ENCODE results near the gene DPCD. TPM values are rescaled to one million over a fixed set of nuclear protein-coding genes. Genes with fewer than 3 reads are reported as not detected.

DPCD gene
- total and polyA plus RNA-seq, 10 donors, result 3.2 to 9.6 (median 4.5) TPM

DNA sequence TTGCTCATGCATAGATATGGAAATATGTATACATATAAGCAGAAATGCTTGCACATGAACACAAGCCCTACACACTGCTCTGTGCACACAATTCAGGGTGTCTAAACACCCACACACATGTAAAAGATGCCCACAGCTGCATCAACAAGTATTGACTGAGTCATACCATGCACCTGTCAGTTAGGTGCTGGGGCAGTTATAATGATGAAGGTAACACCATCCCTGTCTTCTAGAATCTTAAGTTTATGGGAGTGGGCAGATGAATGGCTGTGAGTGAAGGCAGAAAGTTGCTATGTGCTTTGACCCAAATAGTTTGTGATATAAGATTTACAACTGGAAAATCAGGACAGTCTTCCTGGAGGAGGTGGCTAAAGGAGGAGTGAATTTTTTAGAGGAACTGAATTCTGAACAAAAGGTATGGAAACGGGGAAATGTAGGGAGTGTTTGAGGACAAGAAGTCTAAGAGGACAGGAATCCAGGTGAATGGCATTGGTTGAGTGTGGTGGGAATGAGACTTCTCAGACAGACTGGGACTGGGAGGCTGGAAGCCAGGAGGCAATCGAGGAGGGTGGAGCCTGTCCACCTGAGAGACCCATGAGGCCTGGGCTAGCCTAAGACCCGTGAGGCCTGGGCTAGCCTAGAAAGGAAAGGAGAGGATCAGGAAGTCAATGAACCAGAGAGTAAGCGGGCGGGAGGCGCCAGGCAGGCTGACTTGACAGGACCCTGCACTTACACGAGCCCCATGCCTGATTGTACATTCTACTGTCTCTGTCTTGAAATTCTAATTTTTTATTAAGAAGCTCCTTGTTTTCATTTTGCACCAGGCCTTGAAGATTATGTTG lies 20.7 kb upstream of the DPCD start:
- H3K27ac ChIP-seq, result no peak overlapping the region
- intact Hi-C loops (cut with DNase I; ENCODE audit: low total_unique reads), result no loop called here
- WGBS, 5 donors, result 66 to 71% (median 68%) methylated on average over 7 of the region's 7 CpGs
- no peak overlapping the region for H3K4me3 ChIP-seq
- TF ChIP-seq POLR2A (IDR thresholded peaks at IDR 0.05) (no peak), POLR2AphosphoS5 (IDR thresholded peaks at IDR 0.05) (no peak)
- TF ChIP-seq, protein P1, sequence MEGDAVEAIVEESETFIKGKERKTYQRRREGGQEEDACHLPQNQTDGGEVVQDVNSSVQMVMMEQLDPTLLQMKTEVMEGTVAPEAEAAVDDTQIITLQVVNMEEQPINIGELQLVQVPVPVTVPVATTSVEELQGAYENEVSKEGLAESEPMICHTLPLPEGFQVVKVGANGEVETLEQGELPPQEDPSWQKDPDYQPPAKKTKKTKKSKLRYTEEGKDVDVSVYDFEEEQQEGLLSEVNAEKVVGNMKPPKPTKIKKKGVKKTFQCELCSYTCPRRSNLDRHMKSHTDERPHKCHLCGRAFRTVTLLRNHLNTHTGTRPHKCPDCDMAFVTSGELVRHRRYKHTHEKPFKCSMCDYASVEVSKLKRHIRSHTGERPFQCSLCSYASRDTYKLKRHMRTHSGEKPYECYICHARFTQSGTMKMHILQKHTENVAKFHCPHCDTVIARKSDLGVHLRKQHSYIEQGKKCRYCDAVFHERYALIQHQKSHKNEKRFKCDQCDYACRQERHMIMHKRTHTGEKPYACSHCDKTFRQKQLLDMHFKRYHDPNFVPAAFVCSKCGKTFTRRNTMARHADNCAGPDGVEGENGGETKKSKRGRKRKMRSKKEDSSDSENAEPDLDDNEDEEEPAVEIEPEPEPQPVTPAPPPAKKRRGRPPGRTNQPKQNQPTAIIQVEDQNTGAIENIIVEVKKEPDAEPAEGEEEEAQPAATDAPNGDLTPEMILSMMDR (IDR thresholded peaks at IDR 0.05 in 8 of 11, conservative IDR thresholded peaks at IDR 0.05 in 3 of 11), result no peak
- peaks cover 0 to under 1% (median 0%) of the 10 kb centered on the region in 8 donors for H3K9me3 ChIP-seq
- peaks cover 2 to 79% (median 39%) of the 10 kb centered on the region in 7 donors for H3K27me3 ChIP-seq (replicated peaks in 1 of 7)
- peaks cover 15 to 38% (median 29%) of the 10 kb centered on the region in 6 donors for H3K4me1 ChIP-seq
- H3K36me3 ChIP-seq, result no peaks in the 10 kb centered on the region
- DNase-seq, result no peak

DNA sequence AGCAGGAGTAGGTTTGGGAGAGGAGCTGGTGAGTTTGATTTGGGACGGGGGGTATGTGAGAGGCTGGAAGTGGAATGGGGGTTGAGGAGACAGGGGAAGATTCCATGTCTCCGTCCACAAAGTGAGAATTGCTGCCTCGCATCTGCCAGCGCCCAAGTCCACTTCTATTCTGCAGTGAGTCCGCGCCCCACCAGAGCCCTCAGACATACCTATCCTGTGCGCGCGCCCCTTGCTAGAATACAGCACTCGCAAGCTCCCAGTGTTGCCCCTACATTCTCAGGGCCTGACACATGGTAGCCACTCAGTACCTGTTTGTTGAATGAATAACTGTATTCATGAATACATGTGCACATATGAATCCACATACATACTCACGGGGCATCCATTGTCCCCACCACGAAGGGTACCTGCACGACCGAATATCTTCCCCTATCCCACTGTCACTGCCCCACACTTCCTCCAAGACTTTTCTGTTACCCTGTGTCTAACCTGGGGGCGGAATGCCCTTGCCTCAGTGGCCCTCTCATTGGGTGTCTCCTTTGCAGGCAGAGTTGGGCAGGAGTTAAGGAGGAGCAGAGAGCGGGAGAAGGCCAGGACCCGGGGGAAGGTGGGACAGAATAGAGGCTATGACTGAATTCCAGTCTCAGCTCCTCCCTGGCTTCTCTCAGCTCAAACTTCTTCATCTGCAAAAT lies 19.9 kb upstream of the DPCD start:
- no peak overlapping the region for H3K27ac ChIP-seq
- no peak for TF ChIP-seq POLR2A (IDR thresholded peaks at IDR 0.05)
- TF ChIP-seq, protein P1 (IDR thresholded peaks at IDR 0.05 in 8 of 11, conservative IDR thresholded peaks at IDR 0.05 in 3 of 11), result no peak
- TF ChIP-seq POLR2AphosphoS5 (IDR thresholded peaks at IDR 0.05), result no peak
- no peak for DNase-seq
- WGBS, 5 donors, result 85 to 91% (median 90%) methylated on average over 17 of the region's 17 CpGs
- no peaks in the 10 kb centered on the region for H3K36me3 ChIP-seq
- H3K9me3 ChIP-seq, result peaks cover 0 to 8% (median 3%) of the 10 kb centered on the region in 8 donors
- peaks cover 15 to 38% (median 29%) of the 10 kb centered on the region in 6 donors for H3K4me1 ChIP-seq
- H3K4me3 ChIP-seq, result no peak overlapping the region
- peaks cover 2 to 71% (median 39%) of the 10 kb centered on the region in 7 donors for H3K27me3 ChIP-seq (replicated peaks in 1 of 7)
- intact Hi-C loops (cut with DNase I; ENCODE audit: low total_unique reads), result no loop called here

DNA sequence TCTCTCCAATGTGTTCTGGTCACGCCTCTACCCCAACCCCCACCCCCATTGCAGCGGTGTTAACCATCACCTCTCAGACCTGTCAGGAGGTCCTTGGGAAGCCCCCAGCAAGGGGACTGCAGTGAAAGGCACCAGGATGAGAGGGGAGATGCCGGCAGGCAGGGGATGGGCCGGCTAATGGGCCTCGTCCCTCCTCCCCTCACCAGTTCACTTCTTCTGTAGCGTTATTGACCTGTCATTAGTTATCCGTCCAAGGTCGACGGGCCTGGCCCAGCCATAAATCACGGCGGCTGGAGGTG lies 18.8 kb upstream of the DPCD start:
- Histone ChIP-seq H3K27ac (no peak overlapping the region), H3K27me3 (replicated peaks in 1 of 7) (peaks cover 2 to 70% (median 39%) of the 10 kb centered on the region in 7 donors), H3K36me3 (no peaks in the 10 kb centered on the region), H3K9me3 (peaks cover 0 to 12% (median 3%) of the 10 kb centered on the region in 8 donors), H3K4me3 (peak overlapping the region in 5 of 8 donors; percentile 51 to 89 (median 59)), H3K4me1 (peaks cover 15 to 38% (median 29%) of the 10 kb centered on the region in 6 donors)
- TF ChIP-seq, protein P1 (IDR thresholded peaks at IDR 0.05 in 8 of 11, conservative IDR thresholded peaks at IDR 0.05 in 3 of 11), result no peak
- no peak for TF ChIP-seq POLR2AphosphoS5 (IDR thresholded peaks at IDR 0.05)
- TF ChIP-seq POLR2A (IDR thresholded peaks at IDR 0.05), result no peak
- DNase-seq, result no peak
- 8 to 17% (median 11%) methylated on average over 5 to 11 of the region's 11 CpGs for WGBS, 5 donors
- intact Hi-C loops (cut with DNase I; ENCODE audit: low total_unique reads), result no loop called here

All from spleen (tissue), 11 donors.